ENCODE results near the gene BBS12. TPM values are rescaled to one million over a fixed set of nuclear protein-coding genes. Genes with fewer than 3 reads are reported as not detected.
A peak's percentile ranks its signal among the peaks of the same experiment; 100 is the strongest.

BBS12 gene
- total and polyA plus RNA-seq, 4 donors, result 0.53 to 2.1 (median 0.80) TPM

- Histone ChIP-seq H3K4me1 (ENCODE audit: control insufficient read depth in 4 of 4, insufficient read depth in 4 of 4, low read length in 3 of 4) (peaks cover 2 to 32% (median 14%) of the 10 kb centered on the region in 4 donors), H3K27me3 (ENCODE audit: control insufficient read depth in 4 of 4, insufficient read depth in 4 of 4, low read length in 3 of 4) (no peaks in the 10 kb centered on the region), H3K36me3 (ENCODE audit: control insufficient read depth in 4 of 4, insufficient read depth in 3 of 4, low read depth in 1 of 4, low read length in 3 of 4) (no peaks in the 10 kb centered on the region), H3K9me3 (ENCODE audit: control insufficient read depth in 4 of 4, low read length in 3 of 4) (no peaks in the 10 kb centered on the region), H3K9ac (ENCODE audit: low read depth in 1 of 2, low read length in 2 of 2) (no peak overlapping the region), H3K4me3 (ENCODE audit: low read depth in 1 of 3, low read length in 3 of 3) (no peak overlapping the region), H3K27ac (ENCODE audit: low read depth in 1 of 2, low read length in 2 of 2) (peak overlapping the region in 1 of 2 donors; percentile 2)
- TF ChIP-seq FOXA1 (IDR thresholded peaks at IDR 0.05), result peak; percentile 85
- no peak for TF ChIP-seq NR2F2 (IDR thresholded peaks at IDR 0.05)
- peak; percentile 16 for TF ChIP-seq ZBTB33 (IDR thresholded peaks at IDR 0.05)
- TF ChIP-seq HNF4A (conservative IDR thresholded peaks at IDR 0.05), result peak; percentile 77 to 90
- TF ChIP-seq RAD21 (IDR thresholded peaks at IDR 0.05), result no peak
- no peak for TF ChIP-seq MAX (IDR thresholded peaks at IDR 0.05)
- TF ChIP-seq RXRA (IDR thresholded peaks at IDR 0.05), result peak in 1 of 2 donors; percentile 62
- peak in 1 of 2 donors; percentile 23 for TF ChIP-seq JUND (IDR thresholded peaks at IDR 0.05)
- no peak for TF ChIP-seq GABPA (IDR thresholded peaks at IDR 0.05 in 1 of 2, conservative IDR thresholded peaks at IDR 0.05 in 1 of 2)
- no peak for TF ChIP-seq YY1 (IDR thresholded peaks at IDR 0.05)
- TF ChIP-seq ATF3 (IDR thresholded peaks at IDR 0.05), result no peak
- no peak for TF ChIP-seq TAF1 (conservative IDR thresholded peaks at IDR 0.05)
- TF ChIP-seq EGR1 (IDR thresholded peaks at IDR 0.05; ENCODE audit: low read depth in 2 of 2), result no peak
- peak; percentile 29 for TF ChIP-seq SP1 (IDR thresholded peaks at IDR 0.05)
- TF ChIP-seq CTCF (IDR thresholded peaks at IDR 0.05; ENCODE audit: low read depth, low read length, missing input control), result no peak
- peak; percentile 86 for TF ChIP-seq FOXA2 (IDR thresholded peaks at IDR 0.05)
- TF ChIP-seq REST (IDR thresholded peaks at IDR 0.05), result peak; percentile 31
- TF ChIP-seq HNF4G (IDR thresholded peaks at IDR 0.05), result no peak
- 21% methylated on average over 2 of the region's 2 CpGs for WGBS
- DNase-seq (ENCODE audit: low spot score), result peak; percentile 37
These were observed 34.4 kb downstream of the BBS12 start for GRCh38 chr4:122766950-122767349.
